HUES6 (cell line): ENCODE data around the gene XXYLT1.

Experiments used
- H3K27ac ChIP-seq: 2 replicates; pipeline ENCODE4 v1.7.0; 2013; ENCODE audit warnings: low read depth, mild to moderate bottlenecking, low read length, inconsistent platforms
- H3K27me3 ChIP-seq: 2 replicates; pipeline ENCODE4 v1.6.1; 2013; ENCODE audit warnings: low read length; ENCODE audit not compliant: control insufficient read depth, insufficient read depth
- H3K36me3 ChIP-seq: 2 replicates; pipeline ENCODE4 v1.6.1; 2013; ENCODE audit warnings: low read length; ENCODE audit not compliant: control insufficient read depth, insufficient read depth
- H3K4me1 ChIP-seq: 2 replicates; pipeline ENCODE4 v1.6.1; 2013; ENCODE audit warnings: low read length; ENCODE audit not compliant: control insufficient read depth, insufficient read depth
- H3K4me3 ChIP-seq: 2 replicates; pipeline ENCODE4 v1.5.1; 2013; ENCODE audit warnings: low read depth, low read length
- H3K9ac ChIP-seq: one replicate; pipeline ENCODE4 v1.6.1; 2013; ENCODE audit warnings: mild to moderate bottlenecking, low read length
- H3K9me3 ChIP-seq: 2 replicates; pipeline ENCODE4 v1.6.1; 2013; ENCODE audit warnings: low read depth, low read length; ENCODE audit not compliant: control insufficient read depth, insufficient read depth

XXYLT1 gene

GRCh38 chr3:195171093-195171873, 99.7 kb downstream of the XXYLT1 start:
- no peak overlapping the region for H3K9ac ChIP-seq
- no peak overlapping the region for H3K27ac ChIP-seq
- H3K27me3 ChIP-seq: no peaks in the 10 kb centered on the region
- H3K4me3 ChIP-seq: no peak overlapping the region
- H3K9me3 ChIP-seq: no peaks in the 10 kb centered on the region
- peaks cover 7% of the 10 kb centered on the region; the same call in 1 of the 2 replicates for H3K36me3 ChIP-seq
- peaks cover 21% of the 10 kb centered on the region for H3K4me1 ChIP-seq

GRCh38 chr3:195170496-195170895, 100.5 kb downstream of the XXYLT1 start:
- no peak overlapping the region for H3K4me3 ChIP-seq
- peaks cover 6% of the 10 kb centered on the region; the same call in 1 of the 2 replicates for H3K36me3 ChIP-seq
- H3K27me3 ChIP-seq: no peaks in the 10 kb centered on the region

GRCh38 chr3:195169011-195169649, 101.8 kb downstream of the XXYLT1 start:
- Histone ChIP-seq H3K4me1 (peaks cover 21% of the 10 kb centered on the region), H3K27me3 (no peaks in the 10 kb centered on the region), H3K36me3 (no peaks in the 10 kb centered on the region), H3K9ac (no peak overlapping the region), H3K4me3 (no peak overlapping the region), H3K9me3 (no peaks in the 10 kb centered on the region), H3K27ac (no peak overlapping the region)

More at GRCh38 chr3:195170496-195170895, 100.5 kb downstream of the XXYLT1 start:
- Histone ChIP-seq H3K9me3 (no peaks in the 10 kb centered on the region), H3K4me1 (peaks cover 21% of the 10 kb centered on the region), H3K27ac (no peak overlapping the region), H3K9ac (no peak overlapping the region)

GRCh38 chr3:195168009-195168762, 102.8 kb downstream of the XXYLT1 start:
- Histone ChIP-seq H3K36me3 (no peaks in the 10 kb centered on the region), H3K4me1 (peaks cover 15% of the 10 kb centered on the region), H3K9ac (no peak overlapping the region), H3K4me3 (no peak overlapping the region), H3K27me3 (no peaks in the 10 kb centered on the region), H3K9me3 (no peaks in the 10 kb centered on the region), H3K27ac (no peak overlapping the region)

- peaks cover under 1% of the 10 kb centered on the region; the same call in 1 of the 2 replicates for H3K4me1 ChIP-seq
- no peaks in the 10 kb centered on the region for H3K9me3 ChIP-seq
- H3K27me3 ChIP-seq: no peaks in the 10 kb centered on the region
- H3K4me3 ChIP-seq: no peak overlapping the region
- H3K27ac ChIP-seq: no peak overlapping the region
- H3K36me3 ChIP-seq: no peaks in the 10 kb centered on the region
- no peak overlapping the region for H3K9ac ChIP-seq
Measured at GRCh38 chr3:195165790-195166189, 105.2 kb downstream of the XXYLT1 start.

GRCh38 chr3:195165265-195165609, 105.7 kb downstream of the XXYLT1 start:
- no peak overlapping the region for H3K27ac ChIP-seq

GRCh38 chr3:195164573-195165264, 106.2 kb downstream of the XXYLT1 start:
- Histone ChIP-seq H3K4me1 (peaks cover 10% of the 10 kb centered on the region), H3K27me3 (no peaks in the 10 kb centered on the region), H3K4me3 (no peak overlapping the region), H3K36me3 (no peaks in the 10 kb centered on the region), H3K9ac (no peak overlapping the region), H3K27ac (no peak overlapping the region), H3K9me3 (no peaks in the 10 kb centered on the region)

More at GRCh38 chr3:195165265-195165609, 105.7 kb downstream of the XXYLT1 start:
- peaks cover 6% of the 10 kb centered on the region for H3K4me1 ChIP-seq
- no peaks in the 10 kb centered on the region for H3K27me3 ChIP-seq
- no peaks in the 10 kb centered on the region for H3K36me3 ChIP-seq
- H3K9ac ChIP-seq: no peak overlapping the region
- H3K4me3 ChIP-seq: no peak overlapping the region
- H3K9me3 ChIP-seq: no peaks in the 10 kb centered on the region

GRCh38 chr3:195163719-195164572, 107.0 kb downstream of the XXYLT1 start:
- no peak overlapping the region for H3K27ac ChIP-seq
- H3K4me3 ChIP-seq: no peak overlapping the region
- no peaks in the 10 kb centered on the region for H3K36me3 ChIP-seq
- no peaks in the 10 kb centered on the region for H3K27me3 ChIP-seq
- no peaks in the 10 kb centered on the region for H3K9me3 ChIP-seq
- H3K9ac ChIP-seq: no peak overlapping the region
- peaks cover 10% of the 10 kb centered on the region for H3K4me1 ChIP-seq

GRCh38 chr3:195162816-195163215, 108.1 kb downstream of the XXYLT1 start:
- no peak overlapping the region for H3K9ac ChIP-seq
- no peaks in the 10 kb centered on the region for H3K9me3 ChIP-seq
- H3K36me3 ChIP-seq: no peaks in the 10 kb centered on the region
- no peaks in the 10 kb centered on the region for H3K27me3 ChIP-seq
- no peak overlapping the region for H3K4me3 ChIP-seq
- peaks cover 10% of the 10 kb centered on the region for H3K4me1 ChIP-seq
- no peak overlapping the region for H3K27ac ChIP-seq

GRCh38 chr3:195162033-195162669, 108.8 kb downstream of the XXYLT1 start:
- Histone ChIP-seq H3K27me3 (no peaks in the 10 kb centered on the region), H3K27ac (no peak overlapping the region), H3K9me3 (no peaks in the 10 kb centered on the region), H3K36me3 (no peaks in the 10 kb centered on the region), H3K4me3 (no peak overlapping the region), H3K4me1 (peaks cover 10% of the 10 kb centered on the region), H3K9ac (no peak overlapping the region)
